ENCODE results near the gene PTPRE.

PTPRE gene

GRCh38 chr10:128105383-128105782 is 198.5 kb downstream of the PTPRE start:
- TF ChIP-seq CTCF (IDR thresholded peaks at IDR 0.05; ENCODE audit: low read depth, low read length, missing control alignments): no peak
- no peaks in the 10 kb centered on the region for H3K27me3 ChIP-seq (replicated peaks)
- DNase-seq: no peak
- no peak overlapping the region for H3K27ac ChIP-seq
- H3K36me3 ChIP-seq (replicated peaks): peaks cover 2% of the 10 kb centered on the region
- no peak overlapping the region for H3K4me3 ChIP-seq (ENCODE audit: low read depth, low read length)
- in situ Hi-C loops (cut with HindIII; ENCODE audit: low pct_ligation_motif_present, low sequenced_read_pairs): no loop called here

- in situ Hi-C loops (cut with HindIII; ENCODE audit: low pct_ligation_motif_present, low sequenced_read_pairs): no loop called here
- Histone ChIP-seq H3K27me3 (replicated peaks) (no peaks in the 10 kb centered on the region), H3K27ac (no peak overlapping the region), H3K36me3 (replicated peaks) (peaks cover 4% of the 10 kb centered on the region), H3K4me3 (ENCODE audit: low read depth, low read length) (no peak overlapping the region)
- DNase-seq: no peak
- no peak for TF ChIP-seq CTCF (IDR thresholded peaks at IDR 0.05; ENCODE audit: low read depth, low read length, missing control alignments)
These were observed 202.8 kb downstream of the PTPRE start for GRCh38 chr10:128109707-128110106.

- H3K27me3 ChIP-seq (replicated peaks): no peaks in the 10 kb centered on the region
- DNase-seq: no peak
- no peak overlapping the region for H3K4me3 ChIP-seq (ENCODE audit: low read depth, low read length)
- H3K27ac ChIP-seq: no peak overlapping the region
- no peak for TF ChIP-seq CTCF (IDR thresholded peaks at IDR 0.05; ENCODE audit: low read depth, low read length, missing control alignments)
- in situ Hi-C loops (cut with HindIII; ENCODE audit: low pct_ligation_motif_present, low sequenced_read_pairs): no loop called here
- H3K36me3 ChIP-seq (replicated peaks): peaks cover 4% of the 10 kb centered on the region
These were observed 203.4 kb downstream of the PTPRE start for GRCh38 chr10:128110339-128110738.

- peaks cover 4% of the 10 kb centered on the region for H3K36me3 ChIP-seq (replicated peaks)
These were observed 204.8 kb downstream of the PTPRE start for GRCh38 chr10:128111696-128112095.

GRCh38 chr10:128113026-128113425 is 206.1 kb downstream of the PTPRE start:
- no peaks in the 10 kb centered on the region for H3K27me3 ChIP-seq (replicated peaks)

More at GRCh38 chr10:128111696-128112095, 204.8 kb downstream of the PTPRE start:
- Histone ChIP-seq H3K27ac (no peak overlapping the region), H3K27me3 (replicated peaks) (no peaks in the 10 kb centered on the region), H3K4me3 (ENCODE audit: low read depth, low read length) (no peak overlapping the region)
- no peak for TF ChIP-seq CTCF (IDR thresholded peaks at IDR 0.05; ENCODE audit: low read depth, low read length, missing control alignments)
- DNase-seq: no peak
- in situ Hi-C loops (cut with HindIII; ENCODE audit: low pct_ligation_motif_present, low sequenced_read_pairs): no loop called here

More at GRCh38 chr10:128113026-128113425, 206.1 kb downstream of the PTPRE start:
- DNase-seq: no peak
- Histone ChIP-seq H3K36me3 (replicated peaks) (peaks cover 4% of the 10 kb centered on the region), H3K4me3 (ENCODE audit: low read depth, low read length) (no peak overlapping the region), H3K27ac (no peak overlapping the region)
- in situ Hi-C loops (cut with HindIII; ENCODE audit: low pct_ligation_motif_present, low sequenced_read_pairs): no loop called here
- no peak for TF ChIP-seq CTCF (IDR thresholded peaks at IDR 0.05; ENCODE audit: low read depth, low read length, missing control alignments)

Measured in brain microvascular endothelial cell (primary cell).